HG03575 (cell line): ENCODE measurements around the gene ELK3.
"Not testable (repeated sequence)": the region's sequence is repeated elsewhere in the genome, so short reads cannot be mapped to it uniquely, and the experiment has no call there.

ENCODE experiments used
- ATAC-seq: cut with Tn5 transposase; IDR thresholded peaks from one replicate; pipeline ENCODE4 v1.9.1; 2021; ENCODE audit not compliant: unreplicated experiment, insufficient number of reproducible peaks, low FRiP score; ENCODE audit errors: extremely low read depth

ELK3 gene

GRCh38 chr12:96293093-96293492 lies 98.9 kb downstream of the ELK3 start:
- no peak for ATAC-seq

GRCh38 chr12:96294831-96295230 lies 100.7 kb downstream of the ELK3 start:
- no peak for ATAC-seq

GRCh38 chr12:96295532-96296160 lies 101.5 kb downstream of the ELK3 start:
- ATAC-seq = no peak

GRCh38 chr12:96297504-96297903 lies 103.3 kb downstream of the ELK3 start:
- ATAC-seq = no peak

- no peak for ATAC-seq
These were observed 105.9 kb downstream of the ELK3 start for GRCh38 chr12:96300064-96300463.

- no peak for ATAC-seq
These were observed 107.6 kb downstream of the ELK3 start for GRCh38 chr12:96301732-96302131.

GRCh38 chr12:96302687-96303310 lies 108.6 kb downstream of the ELK3 start:
- no peak for ATAC-seq

GRCh38 chr12:96303653-96304052 lies 109.5 kb downstream of the ELK3 start:
- ATAC-seq = no peak

GRCh38 chr12:96305665-96306064 lies 111.5 kb downstream of the ELK3 start:
- no peak for ATAC-seq

GRCh38 chr12:96308881-96309280 lies 114.7 kb downstream of the ELK3 start:
- no peak for ATAC-seq

- no peak for ATAC-seq
These were observed 115.9 kb downstream of the ELK3 start for GRCh38 chr12:96310067-96310466.

- ATAC-seq = no peak
These were observed 117.0 kb downstream of the ELK3 start for GRCh38 chr12:96311191-96311590.

GRCh38 chr12:96313606-96314005 lies 119.4 kb downstream of the ELK3 start:
- no peak for ATAC-seq

- no peak for ATAC-seq
These were observed 120.5 kb downstream of the ELK3 start for GRCh38 chr12:96314723-96315122.

GRCh38 chr12:96315741-96316481 lies 121.7 kb downstream of the ELK3 start:
- ATAC-seq = not testable (repeated sequence)

GRCh38 chr12:96317801-96318200 lies 123.6 kb downstream of the ELK3 start:
- not testable (repeated sequence) for ATAC-seq
